HuH-7.5 (cell line): ENCODE data around the gene GALNT9.
"Not testable (repeated sequence)": the region's sequence is repeated elsewhere in the genome, so short reads cannot be mapped to it uniquely, and the experiment has no call there.

Experiments
- DNase-seq: peaks from one replicate; pipeline ENCODE4 v3.0.0; 2011; ENCODE audit warnings: low spot score

GALNT9 gene

DNA sequence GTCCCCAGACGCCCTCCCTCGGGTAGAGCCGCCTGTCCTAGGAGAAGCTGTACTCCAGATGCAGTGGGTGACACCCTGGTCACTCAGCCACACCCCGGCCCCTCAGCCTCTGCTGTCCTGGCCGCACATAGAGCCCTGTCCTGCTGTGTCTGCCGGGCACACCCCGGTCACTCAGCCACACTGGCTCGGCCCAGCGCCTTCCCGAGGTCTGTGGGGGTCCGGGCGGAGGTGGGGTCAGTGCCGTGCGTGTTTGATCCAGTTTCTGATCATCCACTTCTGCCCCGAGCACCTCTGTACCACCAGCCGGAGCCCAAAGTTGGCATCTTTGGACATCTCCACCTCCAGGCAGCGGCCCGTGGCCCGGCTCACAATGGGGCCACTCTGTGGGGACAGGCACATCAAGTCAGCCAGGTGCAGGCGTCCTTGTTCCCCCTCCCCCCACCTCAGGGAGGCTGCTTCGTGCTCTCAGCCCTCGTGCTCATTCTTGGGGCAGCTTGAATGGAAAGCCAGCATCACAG lies 132.5 kb downstream of the GALNT9 start:
- no peak for DNase-seq

DNA sequence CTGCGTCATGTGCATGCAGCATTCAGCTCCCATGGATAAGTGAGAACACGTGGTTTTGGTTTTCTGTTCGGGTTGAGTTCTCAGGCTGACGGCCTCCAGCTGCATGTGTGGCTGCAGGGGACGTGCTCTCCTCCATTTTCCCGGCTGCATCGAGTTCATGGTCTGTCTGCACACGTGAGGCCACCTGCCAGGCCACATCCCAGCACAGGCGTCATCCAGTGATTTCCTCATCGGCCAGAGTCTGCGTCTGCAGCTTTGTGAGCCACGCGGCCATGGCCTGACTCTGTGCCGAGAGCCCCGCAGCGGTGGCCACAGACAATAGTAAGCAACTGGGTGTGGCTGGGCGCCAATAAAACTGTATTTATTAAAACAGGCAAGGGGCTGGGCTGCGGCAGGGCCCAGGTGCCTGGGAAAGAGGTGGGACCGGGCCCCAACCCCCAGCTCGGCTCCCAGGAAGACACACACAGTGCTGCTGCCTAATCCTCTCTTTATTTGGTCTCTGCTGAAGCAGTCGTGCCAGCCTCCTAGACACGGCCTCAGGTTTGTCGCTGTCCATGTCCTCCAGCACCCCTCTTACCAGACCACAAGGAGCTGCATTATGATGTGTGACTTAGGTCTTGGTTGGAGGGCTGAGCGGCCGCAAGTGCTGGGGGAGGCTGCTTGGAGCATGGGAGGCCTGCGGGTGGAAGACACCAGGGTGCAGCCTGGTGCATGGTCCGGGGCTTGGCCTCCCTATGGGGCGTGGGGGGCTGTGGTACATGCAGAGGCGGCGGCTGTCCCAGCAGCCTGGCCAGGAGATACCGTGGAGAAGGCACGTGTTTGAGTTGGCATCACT lies 133.1 kb downstream of the GALNT9 start:
- no peak for DNase-seq

DNA sequence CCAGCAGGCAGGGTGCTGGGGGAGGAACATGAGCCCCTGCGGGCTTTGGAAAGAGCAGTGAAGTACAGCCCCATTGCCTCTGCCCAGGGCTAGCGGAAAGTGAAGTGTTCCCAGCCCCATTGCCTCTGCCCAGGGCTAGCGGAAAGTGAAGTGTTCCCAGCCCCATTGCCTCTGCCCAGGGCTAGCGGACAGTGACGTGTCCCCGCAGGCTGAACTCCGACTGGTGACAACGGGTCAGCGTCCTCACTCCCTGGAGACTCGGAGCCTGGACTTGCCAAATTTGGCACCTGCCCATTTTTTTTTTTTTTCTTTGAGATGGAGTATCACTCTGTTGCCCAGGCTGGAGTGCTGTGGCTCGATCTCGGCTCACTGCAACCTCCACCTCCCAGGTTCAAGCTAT lies 134.1 kb downstream of the GALNT9 start:
- DNase-seq, result not testable (repeated sequence)

DNA sequence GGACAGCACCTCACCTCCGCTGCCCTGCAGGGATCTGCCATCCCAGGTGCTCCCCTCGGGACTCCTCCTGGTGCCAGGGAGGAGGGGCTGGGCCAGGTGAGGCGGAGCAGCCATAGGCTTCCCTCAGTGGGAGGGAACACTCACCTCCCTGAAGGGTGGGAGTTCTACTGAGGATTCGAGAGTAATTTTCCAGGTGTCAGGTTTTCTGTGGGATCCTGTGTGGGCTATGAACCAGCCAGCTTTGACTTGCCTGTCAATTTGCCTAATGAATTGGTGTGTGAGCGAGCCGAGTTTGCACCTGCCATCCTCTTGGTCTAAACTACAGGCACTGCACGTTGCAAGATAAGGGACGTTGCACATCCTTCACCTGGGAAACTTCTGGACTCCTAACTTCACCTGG lies 134.8 kb downstream of the GALNT9 start:
- no peak for DNase-seq

DNA sequence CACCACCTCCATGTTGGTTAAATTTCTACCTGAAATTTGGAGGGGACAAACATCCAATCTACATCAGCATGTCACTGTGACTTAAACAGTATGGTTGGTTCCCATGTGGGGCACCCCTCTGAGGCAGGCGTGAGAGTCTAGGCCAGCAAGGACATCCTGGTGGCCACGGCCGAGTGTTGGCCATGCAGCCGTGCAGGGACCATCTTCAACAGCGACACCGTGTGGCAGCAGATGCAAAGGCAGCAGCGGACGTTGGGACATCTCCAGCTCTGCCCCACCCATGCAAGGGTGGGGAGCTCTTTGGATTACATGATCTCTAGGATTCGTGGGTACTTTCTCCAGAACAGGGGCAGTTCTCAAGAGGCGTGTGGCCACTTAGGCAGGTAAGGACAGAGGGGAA lies 135.3 kb downstream of the GALNT9 start:
- DNase-seq, result peak; percentile 59

DNA sequence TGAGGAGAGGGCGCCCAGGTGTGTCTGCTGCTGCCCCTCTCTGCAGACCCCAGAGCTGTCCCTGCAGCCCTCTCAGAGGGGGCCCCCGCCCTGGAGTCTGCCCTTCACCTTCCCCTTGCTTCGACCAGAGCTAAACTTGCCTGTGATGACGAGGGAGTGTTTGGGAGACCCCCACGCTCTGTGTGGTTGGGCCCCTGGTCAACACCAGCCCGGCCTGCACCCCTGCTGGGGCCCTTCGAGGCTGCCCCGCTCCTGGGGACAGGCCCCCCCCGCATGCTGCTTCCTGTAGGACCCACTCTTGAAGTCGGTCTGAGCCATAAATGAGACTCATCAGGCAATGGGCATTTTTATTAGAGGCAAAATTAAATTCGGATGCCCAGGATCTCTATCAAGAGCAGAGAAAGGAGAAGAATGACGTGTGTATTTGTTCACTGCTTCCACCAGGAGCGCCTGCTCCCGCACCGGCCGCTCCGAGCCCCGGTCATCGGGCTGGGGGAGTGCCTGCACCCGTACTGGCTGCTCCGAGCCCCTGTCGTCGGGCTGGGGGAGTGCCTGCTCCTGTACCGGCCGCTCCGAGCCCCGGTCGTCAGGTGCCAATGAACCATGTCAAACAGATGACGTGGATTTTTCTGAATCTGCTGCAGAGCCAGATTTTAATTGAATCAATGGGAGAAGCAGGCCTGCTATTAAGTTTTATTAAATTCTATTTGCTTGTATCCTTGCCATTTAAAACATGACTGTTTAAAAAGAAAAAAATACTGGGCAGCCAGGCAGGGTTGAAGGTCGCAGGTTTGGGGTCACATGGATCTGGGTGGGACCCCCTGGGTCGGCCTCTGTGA lies 137.5 kb downstream of the GALNT9 start:
- DNase-seq, result no peak

DNA sequence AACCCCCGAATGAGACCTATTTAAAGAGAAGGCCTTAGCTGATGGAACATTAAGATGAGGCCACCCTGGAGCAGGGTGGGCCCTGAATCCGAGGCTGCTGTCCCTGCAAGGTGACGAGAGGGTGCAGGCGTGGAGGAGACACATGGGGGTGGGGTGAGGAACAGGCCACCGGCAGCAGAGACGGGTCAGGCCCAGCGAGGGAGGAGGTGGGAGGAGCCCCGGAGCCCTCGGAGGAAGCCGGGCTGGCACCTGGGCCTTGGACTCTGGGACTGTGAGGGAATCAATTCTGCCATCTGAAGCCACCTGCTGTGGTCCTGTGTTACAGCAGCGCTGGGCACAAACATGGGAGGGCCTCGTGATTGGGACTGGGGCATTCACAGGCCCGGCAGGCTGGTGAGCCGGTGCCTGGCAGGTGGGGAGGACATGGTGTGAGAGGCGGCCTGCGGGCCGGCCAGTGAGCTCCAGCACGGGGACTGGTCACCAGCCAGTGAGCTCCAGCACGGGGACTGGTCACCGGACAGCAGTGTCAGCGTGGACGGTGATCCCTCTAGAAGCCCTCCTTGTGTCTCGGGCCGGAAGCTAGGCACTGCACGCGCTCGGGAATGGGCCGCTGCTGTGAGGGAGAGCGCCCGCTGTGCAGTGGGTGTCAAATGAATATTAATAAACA lies 138.4 kb downstream of the GALNT9 start:
- DNase-seq, result no peak

DNA sequence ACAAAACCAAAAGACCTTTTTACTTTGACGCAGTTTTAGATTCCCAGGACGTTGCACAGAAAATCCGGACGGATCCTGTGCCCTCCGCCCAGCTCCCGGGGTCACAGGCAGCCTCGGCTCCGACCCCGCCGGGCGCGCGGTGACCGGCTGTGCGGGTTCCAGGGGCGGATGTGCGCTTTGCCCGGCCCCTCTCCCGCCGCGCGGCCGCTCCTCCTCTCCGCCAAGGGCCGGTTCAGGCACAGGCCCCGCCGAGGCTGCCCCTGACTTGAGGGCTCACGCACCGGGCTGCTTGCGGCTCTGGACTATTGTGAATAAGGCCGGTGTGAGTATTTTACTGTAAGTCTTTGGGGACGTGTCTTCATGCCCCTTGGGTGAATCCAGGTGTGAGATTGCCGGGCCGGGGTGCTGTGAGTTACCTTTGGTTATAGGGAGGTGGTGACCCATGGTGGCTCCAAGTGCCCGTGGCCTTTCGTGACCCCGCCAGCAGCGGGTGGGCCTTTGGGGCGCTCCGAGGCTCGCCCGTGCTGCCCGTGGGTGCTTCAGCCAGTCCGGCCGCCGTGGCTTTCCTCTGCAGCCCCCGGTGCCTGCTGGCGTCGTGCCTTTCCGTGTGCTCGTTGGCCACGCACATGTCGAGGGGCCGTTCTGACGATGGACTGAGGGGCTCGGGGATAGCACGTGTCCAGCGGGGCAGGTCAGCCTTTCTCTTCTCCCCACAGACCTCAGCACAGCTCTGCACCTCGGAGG lies 139.2 kb downstream of the GALNT9 start:
- DNase-seq, result no peak

DNA sequence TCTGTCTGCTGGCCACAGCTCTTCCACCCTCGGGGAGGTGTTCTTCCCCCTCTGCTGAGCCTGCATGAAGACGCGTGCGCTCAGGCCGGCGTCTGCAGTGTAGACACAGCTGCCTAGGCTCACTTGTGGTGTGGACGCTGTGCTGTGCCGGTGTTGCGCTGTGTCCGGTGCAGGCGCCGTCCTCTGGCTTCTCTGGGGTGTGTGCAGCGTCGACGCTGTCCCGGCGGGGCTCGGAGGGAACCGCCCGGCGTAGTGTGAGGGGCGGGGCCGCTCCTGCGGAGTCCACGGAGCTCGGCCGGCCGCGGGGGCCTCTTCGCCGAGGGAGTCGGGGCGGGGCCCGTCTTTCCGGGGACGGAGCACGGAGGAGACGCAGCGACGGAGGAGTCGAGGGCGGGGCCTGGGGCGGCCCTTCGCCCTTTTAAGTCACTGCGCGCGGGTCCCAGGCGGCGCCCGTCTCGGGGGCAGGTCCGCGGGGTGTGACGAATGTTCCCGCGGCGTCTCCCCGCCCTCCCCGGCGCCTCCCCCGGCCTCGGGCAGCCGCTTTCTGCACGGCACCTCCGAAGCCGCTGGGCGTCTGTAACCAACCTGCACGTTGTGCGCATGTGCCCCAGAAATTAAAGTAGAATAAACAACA lies 139.9 kb downstream of the GALNT9 start:
- DNase-seq, result peak; percentile 78

DNA sequence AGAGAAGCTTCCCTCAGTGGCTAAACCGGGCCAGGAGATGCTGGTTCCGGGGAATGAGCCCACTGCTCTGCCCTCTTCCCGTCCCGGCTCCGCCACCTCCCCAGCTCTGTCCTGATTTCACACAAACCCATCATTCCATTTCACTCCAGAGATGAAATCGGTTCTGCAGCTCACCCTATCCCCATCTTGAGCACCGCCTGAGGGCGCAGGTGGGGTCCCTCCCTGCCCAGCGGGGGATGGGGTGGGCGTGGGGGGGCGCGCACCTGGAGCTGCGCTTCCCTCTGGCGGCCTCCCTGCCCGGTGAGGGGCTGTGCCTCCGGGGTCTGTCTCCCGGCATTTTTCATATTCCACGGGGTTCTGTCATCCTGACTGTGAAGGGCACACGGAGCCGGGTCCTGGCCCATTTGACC lies 140.5 kb downstream of the GALNT9 start:
- no peak for DNase-seq

DNA sequence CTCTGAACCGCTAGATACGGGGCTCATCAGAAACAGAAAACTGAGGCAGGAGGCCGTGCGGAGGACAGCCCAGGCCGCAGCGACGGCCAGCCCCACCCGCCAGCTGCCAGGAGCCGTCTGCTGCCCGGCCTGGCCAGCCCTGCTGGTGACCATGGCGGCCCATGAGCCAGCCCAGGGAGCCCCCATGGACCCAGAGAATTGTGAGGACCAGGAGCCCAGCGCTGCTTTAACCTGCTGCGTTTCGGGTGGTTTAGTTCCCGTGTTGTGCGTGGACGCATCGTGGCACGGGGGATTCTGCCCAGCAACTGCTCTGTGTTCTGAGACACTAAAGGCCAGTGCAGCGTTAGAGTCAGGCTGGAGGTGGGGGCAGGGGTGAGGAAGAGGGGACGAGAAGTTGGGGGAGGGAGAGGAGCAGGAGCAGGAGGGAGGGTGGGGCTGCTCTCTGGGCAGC lies 140.9 kb downstream of the GALNT9 start:
- DNase-seq, result no peak

DNA sequence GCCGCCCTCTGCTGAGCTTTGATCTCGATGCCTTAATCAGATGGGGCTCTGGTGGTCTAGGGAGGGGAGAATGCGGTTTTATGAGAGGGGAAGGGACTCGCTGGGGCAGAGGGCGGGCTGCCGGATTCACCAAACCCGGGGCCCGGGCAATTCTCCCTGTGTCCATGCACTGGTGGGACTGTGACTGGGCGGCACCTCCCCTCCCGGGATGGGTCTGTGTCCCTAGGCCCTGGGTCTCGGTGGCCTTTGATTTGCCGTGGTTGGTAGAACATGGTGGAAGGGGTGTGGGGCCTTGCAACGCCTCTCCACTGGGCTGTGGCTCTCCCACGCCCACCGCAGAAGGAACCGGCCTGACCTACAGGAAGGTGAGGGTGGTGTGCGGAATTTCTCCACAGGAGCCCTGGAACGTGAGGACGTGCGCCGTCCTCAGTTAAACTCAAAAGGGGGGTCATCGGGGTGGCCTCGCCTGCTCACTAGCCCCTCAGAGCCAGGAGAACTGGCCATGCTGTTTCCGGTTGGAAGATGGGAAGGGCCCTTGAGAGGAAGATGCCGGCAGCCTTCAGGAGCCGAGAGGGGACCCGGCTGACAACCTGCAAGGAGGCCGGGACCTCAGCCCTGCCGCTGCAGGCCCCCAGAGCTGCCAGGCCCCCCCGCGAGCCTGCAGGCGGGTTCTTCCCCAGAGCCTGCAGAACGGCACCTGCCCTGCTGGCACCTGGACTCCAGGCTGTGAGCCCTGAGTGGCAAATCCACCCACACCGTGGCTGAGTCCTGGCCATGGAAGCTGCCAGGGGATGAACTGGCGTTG lies 141.5 kb downstream of the GALNT9 start:
- DNase-seq, result no peak

DNA sequence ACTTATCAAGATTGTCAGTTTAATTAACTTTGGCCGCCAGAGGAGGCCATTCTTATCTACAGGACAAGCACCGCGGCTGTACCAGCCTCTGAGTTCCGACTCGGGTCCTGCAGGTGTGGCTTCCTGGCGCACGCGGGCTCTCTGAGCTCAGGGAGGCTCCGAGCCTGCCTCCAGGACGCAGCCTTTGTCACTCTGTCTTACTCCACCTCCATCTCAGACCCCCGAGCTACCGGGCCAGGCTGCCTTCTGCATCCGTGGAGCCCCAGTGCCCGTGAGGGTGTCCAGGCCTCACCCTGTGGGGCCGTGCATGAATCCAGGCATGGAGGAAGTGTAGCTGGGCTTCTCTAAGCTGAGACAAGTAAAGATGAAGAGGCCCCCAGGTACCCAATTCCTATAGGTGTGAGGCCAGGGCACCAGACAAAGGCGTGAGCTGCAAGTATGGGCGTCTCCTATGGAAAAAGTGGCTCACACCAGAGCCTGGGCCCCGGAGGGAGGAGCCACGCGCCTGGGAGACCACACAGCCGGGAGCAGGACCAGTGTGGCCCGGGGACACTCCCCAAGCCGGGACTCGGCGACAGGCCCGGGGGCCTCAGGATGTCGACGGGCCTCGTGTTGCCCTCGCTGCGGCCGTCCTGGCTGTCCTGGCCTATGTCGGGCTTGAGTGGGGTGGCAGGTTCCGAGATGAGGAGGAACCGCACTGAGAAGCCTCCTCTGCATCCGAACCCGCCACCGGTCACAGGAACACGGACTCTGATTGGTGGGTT lies 142.3 kb downstream of the GALNT9 start:
- no peak for DNase-seq

DNA sequence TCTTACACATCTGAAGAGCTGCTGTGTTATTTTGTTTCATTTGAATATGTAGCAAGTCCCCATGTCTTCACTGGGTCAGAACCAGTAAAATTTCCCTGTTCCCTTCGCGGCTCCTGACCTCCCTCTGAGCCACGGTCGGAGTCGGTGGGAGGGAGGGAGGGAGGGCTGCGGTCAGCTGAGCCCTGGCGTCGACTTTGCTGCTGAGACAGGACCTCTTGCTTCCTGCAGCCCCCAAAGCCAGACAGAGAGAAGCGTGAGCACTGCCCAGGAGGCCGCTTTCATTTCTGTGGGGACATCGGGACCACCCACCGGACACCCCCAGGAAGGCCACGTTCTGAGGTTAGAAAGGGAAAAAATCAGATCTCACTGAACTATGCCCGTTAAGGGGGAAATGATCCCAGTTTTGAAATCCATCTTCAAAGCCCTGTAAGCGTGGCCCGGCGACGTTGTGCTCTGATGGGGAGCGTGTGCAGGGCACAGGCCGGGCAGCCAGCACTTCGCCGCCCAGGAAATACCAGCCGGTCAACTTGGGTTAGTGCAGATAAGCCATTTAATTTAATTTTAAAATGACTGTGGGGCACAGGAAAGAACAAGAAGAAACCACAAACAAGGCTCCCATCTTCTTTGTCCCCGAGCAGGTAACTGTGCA lies 143.1 kb downstream of the GALNT9 start:
- DNase-seq, result no peak

DNA sequence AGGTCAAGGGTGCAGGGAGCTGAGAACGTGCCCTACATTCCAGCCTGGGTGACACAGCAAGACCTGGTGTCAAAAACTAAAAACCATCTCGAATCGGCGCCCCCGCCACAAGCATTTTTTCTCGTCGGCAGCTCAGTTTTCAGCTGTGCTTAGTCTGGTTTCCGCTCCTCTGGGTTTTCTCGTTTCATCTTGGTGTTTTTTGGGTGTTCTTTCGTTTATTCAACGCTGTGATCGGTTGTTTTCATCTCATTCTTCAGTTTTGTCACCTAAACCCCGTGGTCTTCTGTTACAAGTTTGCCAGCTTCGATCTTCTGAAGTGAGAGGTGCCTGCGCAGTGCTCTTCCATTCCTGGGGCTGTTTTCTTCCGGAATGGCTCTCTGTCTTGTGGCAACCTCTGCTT lies 143.7 kb downstream of the GALNT9 start:
- no peak for DNase-seq

DNA sequence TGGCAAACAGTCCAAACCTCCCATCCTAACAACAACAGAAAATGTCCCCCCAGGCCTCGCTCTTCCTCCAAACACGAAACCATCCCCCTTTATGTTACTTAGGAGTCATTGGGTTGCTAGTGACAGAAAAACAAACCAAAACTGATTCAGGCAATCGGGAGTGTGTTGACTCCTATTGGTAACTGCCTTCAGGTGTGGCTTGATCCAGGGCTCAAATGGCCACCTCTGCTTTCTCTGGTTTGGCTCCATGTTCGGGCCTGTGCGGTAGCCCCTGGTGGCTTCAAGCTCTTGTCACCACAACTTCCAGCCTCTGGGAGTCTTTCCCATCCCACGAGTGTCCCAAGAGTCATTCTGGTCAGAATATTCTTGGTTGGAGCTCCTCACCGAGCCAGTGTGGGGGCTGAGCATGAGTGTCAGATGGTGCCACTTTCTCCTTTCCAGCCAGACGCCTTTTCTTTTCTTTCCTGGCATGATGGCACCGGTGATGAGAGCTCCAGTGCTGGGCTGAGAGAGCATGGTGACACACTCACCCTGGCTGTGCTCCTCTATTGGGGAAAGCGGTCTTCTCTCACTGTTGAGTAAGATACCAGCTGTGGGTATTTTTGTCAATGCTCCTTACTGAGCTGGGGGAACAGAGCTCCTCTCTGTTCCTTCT lies 146.6 kb downstream of the GALNT9 start:
- no peak for DNase-seq

DNA sequence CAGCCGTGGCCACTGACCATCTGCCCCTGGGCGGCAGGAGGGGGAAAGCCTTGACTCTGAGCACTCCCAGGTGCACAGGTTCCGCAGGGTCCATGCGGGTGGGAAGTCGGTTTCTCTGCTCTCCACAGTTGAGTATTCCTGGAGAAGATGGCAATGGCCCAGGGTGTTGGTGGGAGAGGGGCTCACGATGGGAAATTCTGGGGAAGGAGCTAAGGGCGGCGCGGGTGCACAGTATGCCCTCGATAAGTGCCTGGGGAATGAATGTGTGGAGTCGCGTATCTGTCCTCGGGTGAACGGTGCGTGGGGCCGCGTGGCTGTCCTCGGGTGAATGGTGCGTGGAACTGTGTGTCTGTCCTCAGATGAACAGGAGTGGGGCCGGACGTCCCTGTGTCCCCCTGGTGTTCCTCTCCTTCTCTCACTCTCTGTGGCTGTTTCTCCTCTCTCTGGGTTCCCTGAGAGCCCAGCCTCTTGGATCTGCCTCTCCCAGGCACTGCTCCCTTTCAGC lies 147.1 kb downstream of the GALNT9 start:
- no peak for DNase-seq

DNA sequence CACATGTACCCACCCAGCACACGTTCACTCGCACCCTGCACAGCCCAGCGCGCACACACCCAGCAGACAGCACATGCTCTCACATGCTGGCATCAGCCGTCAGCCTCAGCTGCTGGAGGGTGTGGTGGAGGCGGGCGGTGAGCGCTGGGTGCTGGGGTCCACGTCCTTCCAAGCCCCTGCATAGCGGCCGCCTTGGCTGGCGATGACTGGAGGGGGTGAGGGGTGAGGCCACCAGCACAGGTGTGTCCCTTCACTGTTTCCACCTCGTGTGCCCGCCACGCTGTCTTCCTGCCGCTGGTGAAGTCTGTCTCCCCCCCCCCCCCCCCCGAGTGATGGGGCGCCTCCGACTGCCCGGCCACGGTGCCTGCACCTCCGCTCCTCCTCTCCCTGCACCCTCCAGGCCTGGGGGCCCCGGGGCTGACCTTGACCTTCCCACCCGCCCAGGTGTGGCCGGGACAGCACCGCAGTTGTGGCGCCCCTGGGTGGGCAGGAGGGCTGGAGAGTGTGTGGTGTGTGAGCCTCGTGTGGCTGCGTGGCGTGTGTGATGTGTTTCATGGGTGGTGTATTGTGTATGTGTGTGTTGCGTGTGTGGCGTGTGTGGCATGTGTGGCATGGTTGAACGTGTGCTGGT lies 147.7 kb downstream of the GALNT9 start:
- DNase-seq, result no peak
